GM12865 (cell line): Measurements from ENCODE around the gene TMPRSS9.

Source experiments
- DNase-seq: peaks from one replicate; pipeline ENCODE4 v3.0.0; 2010; ENCODE audit warnings: low read depth
- H3K4me3 ChIP-seq: 2 replicates; pipeline ENCODE4 v1.5.1; 2011; ENCODE audit warnings: mild to moderate bottlenecking, low read depth, low read length, control low read depth
- CTCF ChIP-seq: IDR thresholded peaks from 2 replicates; pipeline ENCODE4 v1.5.1; 2011; ENCODE audit warnings: low read length, control low read depth, low read depth, inconsistent platforms; ENCODE audit not compliant: insufficient read depth; ENCODE audit errors: missing control alignments

The TMPRSS9 gene

GRCh38 chr19:2398735-2399305 lies 38.8 kb downstream of the TMPRSS9 start:
- no peak overlapping the region for H3K4me3 ChIP-seq
- TF ChIP-seq CTCF, result no peak
- DNase-seq, result no peak

GRCh38 chr19:2399582-2399981 lies 39.5 kb downstream of the TMPRSS9 start:
- no peak for DNase-seq
- no peak overlapping the region for H3K4me3 ChIP-seq
- no peak for TF ChIP-seq CTCF

GRCh38 chr19:2408247-2408646 lies 48.2 kb downstream of the TMPRSS9 start:
- no peak overlapping the region for H3K4me3 ChIP-seq
- TF ChIP-seq CTCF, result no peak
- no peak for DNase-seq

- no peak for DNase-seq
- no peak overlapping the region for H3K4me3 ChIP-seq
- no peak for TF ChIP-seq CTCF
Measured at GRCh38 chr19:2409352-2409912, 49.4 kb downstream of the TMPRSS9 start.

GRCh38 chr19:2410023-2410422 lies 50.0 kb downstream of the TMPRSS9 start:
- no peak for TF ChIP-seq CTCF

GRCh38 chr19:2411709-2412108 lies 51.6 kb downstream of the TMPRSS9 start:
- no peak for TF ChIP-seq CTCF
- no peak overlapping the region for H3K4me3 ChIP-seq
- no peak for DNase-seq

More at GRCh38 chr19:2410023-2410422, 50.0 kb downstream of the TMPRSS9 start:
- no peak overlapping the region for H3K4me3 ChIP-seq
- no peak for DNase-seq

- no peak overlapping the region for H3K4me3 ChIP-seq
- no peak for TF ChIP-seq CTCF
- DNase-seq, result no peak
Measured at GRCh38 chr19:2412449-2412848, 52.4 kb downstream of the TMPRSS9 start.
